Activated CD4-positive, alpha-beta T cell treated with anti-CD3 and anti-CD28 coated beads, Interleukin-2, amount 50 U/mL, for 16 hours (primary cell): ENCODE data around the gene SLC25A26.

Experiments used
- DNase-seq: peaks from one replicate; pipeline ENCODE4 v3.0.0-alpha.2; 2020

SLC25A26 gene

GRCh38 chr3:66227915-66228314, 7.1 kb downstream of the SLC25A26 start:
- DNase-seq: no peak

GRCh38 chr3:66228707-66229106, 7.9 kb downstream of the SLC25A26 start:
- DNase-seq: no peak

- DNase-seq: no peak
Measured at GRCh38 chr3:66229931-66230330, 9.1 kb downstream of the SLC25A26 start.

GRCh38 chr3:66233033-66233432, 12.2 kb downstream of the SLC25A26 start:
- no peak for DNase-seq

- DNase-seq: no peak
Measured at GRCh38 chr3:66236281-66236680, 15.5 kb downstream of the SLC25A26 start.

GRCh38 chr3:66237552-66237951, 16.8 kb downstream of the SLC25A26 start:
- DNase-seq: no peak

GRCh38 chr3:66239513-66240123, 18.8 kb downstream of the SLC25A26 start:
- DNase-seq: peak; percentile 60

- DNase-seq: no peak
Measured at GRCh38 chr3:66241466-66241865, 20.7 kb downstream of the SLC25A26 start.

- no peak for DNase-seq
Measured at GRCh38 chr3:66242788-66243464, 22.1 kb downstream of the SLC25A26 start.

GRCh38 chr3:66248641-66249040, 27.8 kb downstream of the SLC25A26 start:
- DNase-seq: no peak

GRCh38 chr3:66253790-66254620, 33.2 kb downstream of the SLC25A26 start:
- DNase-seq: peak; percentile 28

GRCh38 chr3:66255865-66256264, 35.1 kb downstream of the SLC25A26 start:
- DNase-seq: no peak

- DNase-seq: no peak
Measured at GRCh38 chr3:66256806-66257205, 36.0 kb downstream of the SLC25A26 start.

- no peak for DNase-seq
Measured at GRCh38 chr3:66259566-66260255, 38.9 kb downstream of the SLC25A26 start.

- DNase-seq: no peak
Measured at GRCh38 chr3:66260431-66260830, 39.6 kb downstream of the SLC25A26 start.

- DNase-seq: no peak
Measured at GRCh38 chr3:66261355-66261754, 40.6 kb downstream of the SLC25A26 start.

- DNase-seq: no peak
Measured at GRCh38 chr3:66265649-66266048, 44.8 kb downstream of the SLC25A26 start.

- DNase-seq: no peak
Measured at GRCh38 chr3:66266551-66266950, 45.8 kb downstream of the SLC25A26 start.

- no peak for DNase-seq
Measured at GRCh38 chr3:66267031-66267430, 46.2 kb downstream of the SLC25A26 start.

- no peak for DNase-seq
Measured at GRCh38 chr3:66267906-66268305, 47.1 kb downstream of the SLC25A26 start.

GRCh38 chr3:66268864-66269263, 48.1 kb downstream of the SLC25A26 start:
- no peak for DNase-seq

GRCh38 chr3:66269411-66269810, 48.6 kb downstream of the SLC25A26 start:
- no peak for DNase-seq

- no peak for DNase-seq
Measured at GRCh38 chr3:66270288-66270687, 49.5 kb downstream of the SLC25A26 start.
